ENCODE measurements around the gene CXCL3. TPM values are rescaled to one million over a fixed set of nuclear protein-coding genes. Genes with fewer than 3 reads are reported as not detected.

The CXCL3 gene
- total and polyA plus RNA-seq, 4 donors = 0.07 to 0.96 (median 0.63) TPM

DNA sequence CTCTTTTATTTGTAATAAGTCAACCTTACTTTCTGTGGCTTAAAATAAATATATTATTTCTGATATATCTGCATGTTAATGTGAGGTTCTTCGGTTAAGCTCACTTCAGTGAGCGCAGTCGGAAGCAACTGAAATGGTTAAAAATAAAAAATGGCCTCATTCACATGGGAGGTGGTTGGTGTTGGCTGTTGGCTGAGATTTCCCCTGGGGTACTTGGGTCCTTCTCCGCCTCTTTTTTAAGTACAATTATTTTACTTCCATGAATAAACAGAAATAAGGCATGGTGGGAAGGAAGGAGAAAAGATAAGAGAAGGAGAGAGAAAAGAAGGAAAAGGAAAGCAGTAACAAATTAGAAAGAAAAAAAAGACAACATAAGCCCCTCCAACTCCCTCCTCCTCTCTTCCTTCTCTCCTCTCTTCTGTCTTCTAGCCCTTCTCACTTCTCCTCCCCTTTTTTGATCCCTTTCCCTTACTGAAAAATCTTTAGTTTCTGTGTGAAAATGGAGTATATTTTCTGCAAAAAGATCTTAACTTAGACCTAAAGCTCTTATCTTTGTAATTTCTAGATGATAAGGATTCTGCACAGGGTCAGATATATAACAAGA lies 19.7 kb upstream of the CXCL3 start:
- WGBS = 97% methylated on average over 4 of the region's 4 CpGs
- no peak for DNase-seq (ENCODE audit: low spot score)
- H3K4me1 ChIP-seq (ENCODE audit: control insufficient read depth in 4 of 4, insufficient read depth in 4 of 4, low read length in 3 of 4) = peaks cover 0 to 1% (median 0%) of the 10 kb centered on the region in 4 donors
- TF ChIP-seq RXRA (IDR thresholded peaks at IDR 0.05) = no peak
- TF ChIP-seq, protein P1, sequence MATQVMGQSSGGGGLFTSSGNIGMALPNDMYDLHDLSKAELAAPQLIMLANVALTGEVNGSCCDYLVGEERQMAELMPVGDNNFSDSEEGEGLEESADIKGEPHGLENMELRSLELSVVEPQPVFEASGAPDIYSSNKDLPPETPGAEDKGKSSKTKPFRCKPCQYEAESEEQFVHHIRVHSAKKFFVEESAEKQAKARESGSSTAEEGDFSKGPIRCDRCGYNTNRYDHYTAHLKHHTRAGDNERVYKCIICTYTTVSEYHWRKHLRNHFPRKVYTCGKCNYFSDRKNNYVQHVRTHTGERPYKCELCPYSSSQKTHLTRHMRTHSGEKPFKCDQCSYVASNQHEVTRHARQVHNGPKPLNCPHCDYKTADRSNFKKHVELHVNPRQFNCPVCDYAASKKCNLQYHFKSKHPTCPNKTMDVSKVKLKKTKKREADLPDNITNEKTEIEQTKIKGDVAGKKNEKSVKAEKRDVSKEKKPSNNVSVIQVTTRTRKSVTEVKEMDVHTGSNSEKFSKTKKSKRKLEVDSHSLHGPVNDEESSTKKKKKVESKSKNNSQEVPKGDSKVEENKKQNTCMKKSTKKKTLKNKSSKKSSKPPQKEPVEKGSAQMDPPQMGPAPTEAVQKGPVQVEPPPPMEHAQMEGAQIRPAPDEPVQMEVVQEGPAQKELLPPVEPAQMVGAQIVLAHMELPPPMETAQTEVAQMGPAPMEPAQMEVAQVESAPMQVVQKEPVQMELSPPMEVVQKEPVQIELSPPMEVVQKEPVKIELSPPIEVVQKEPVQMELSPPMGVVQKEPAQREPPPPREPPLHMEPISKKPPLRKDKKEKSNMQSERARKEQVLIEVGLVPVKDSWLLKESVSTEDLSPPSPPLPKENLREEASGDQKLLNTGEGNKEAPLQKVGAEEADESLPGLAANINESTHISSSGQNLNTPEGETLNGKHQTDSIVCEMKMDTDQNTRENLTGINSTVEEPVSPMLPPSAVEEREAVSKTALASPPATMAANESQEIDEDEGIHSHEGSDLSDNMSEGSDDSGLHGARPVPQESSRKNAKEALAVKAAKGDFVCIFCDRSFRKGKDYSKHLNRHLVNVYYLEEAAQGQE (IDR thresholded peaks at IDR 0.05) = no peak
- H3K9me3 ChIP-seq (ENCODE audit: control insufficient read depth in 4 of 4, low read length in 3 of 4) = peaks cover 0 to 2% (median 0%) of the 10 kb centered on the region in 4 donors
- no peak overlapping the region for H3K27ac ChIP-seq (ENCODE audit: low read depth in 1 of 2, low read length in 2 of 2)
- no peak overlapping the region for H3K9ac ChIP-seq (ENCODE audit: low read depth in 1 of 2, low read length in 2 of 2)
- H3K4me3 ChIP-seq (ENCODE audit: low read depth in 1 of 3, low read length in 3 of 3) = no peak overlapping the region
- H3K36me3 ChIP-seq (ENCODE audit: control insufficient read depth in 4 of 4, insufficient read depth in 3 of 4, low read depth in 1 of 4, low read length in 3 of 4) = no peaks in the 10 kb centered on the region
- no peaks in the 10 kb centered on the region for H3K27me3 ChIP-seq (ENCODE audit: control insufficient read depth in 4 of 4, insufficient read depth in 4 of 4, low read length in 3 of 4)

DNA sequence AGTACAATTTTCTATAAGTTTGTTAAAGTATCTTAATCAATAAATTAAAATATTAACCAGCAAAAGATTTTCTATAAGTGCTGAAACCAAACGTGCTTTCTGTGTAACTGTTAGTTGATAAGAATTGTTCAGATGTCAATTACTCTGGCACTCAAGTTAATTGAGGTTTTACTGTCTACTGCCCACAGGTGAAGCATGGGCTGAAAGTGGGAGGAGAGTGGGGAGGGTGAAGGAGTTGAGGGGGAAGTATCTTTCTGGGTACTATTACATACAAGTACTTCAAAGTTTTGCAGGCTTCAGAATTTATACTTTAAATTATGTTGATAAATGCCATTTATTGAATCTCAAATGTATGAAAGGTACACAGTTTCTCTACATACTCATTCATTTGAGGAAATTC lies 19.1 kb upstream of the CXCL3 start:
- Histone ChIP-seq H3K27me3 (ENCODE audit: control insufficient read depth in 4 of 4, insufficient read depth in 4 of 4, low read length in 3 of 4) (no peaks in the 10 kb centered on the region), H3K9ac (ENCODE audit: low read depth in 1 of 2, low read length in 2 of 2) (no peak overlapping the region), H3K9me3 (ENCODE audit: control insufficient read depth in 4 of 4, low read length in 3 of 4) (peaks cover 0 to 2% (median 0%) of the 10 kb centered on the region in 4 donors), H3K27ac (ENCODE audit: low read depth in 1 of 2, low read length in 2 of 2) (no peak overlapping the region), H3K4me3 (ENCODE audit: low read depth in 1 of 3, low read length in 3 of 3) (no peak overlapping the region), H3K4me1 (ENCODE audit: control insufficient read depth in 4 of 4, insufficient read depth in 4 of 4, low read length in 3 of 4) (peaks cover 0 to 1% (median 0%) of the 10 kb centered on the region in 4 donors), H3K36me3 (ENCODE audit: control insufficient read depth in 4 of 4, insufficient read depth in 3 of 4, low read depth in 1 of 4, low read length in 3 of 4) (no peaks in the 10 kb centered on the region)
- TF ChIP-seq SP1 (IDR thresholded peaks at IDR 0.05) (no peak), GABPA (IDR thresholded peaks at IDR 0.05 in 1 of 2, conservative IDR thresholded peaks at IDR 0.05 in 1 of 2) (no peak), JUND (IDR thresholded peaks at IDR 0.05) (no peak)
- TF ChIP-seq, protein P2, sequence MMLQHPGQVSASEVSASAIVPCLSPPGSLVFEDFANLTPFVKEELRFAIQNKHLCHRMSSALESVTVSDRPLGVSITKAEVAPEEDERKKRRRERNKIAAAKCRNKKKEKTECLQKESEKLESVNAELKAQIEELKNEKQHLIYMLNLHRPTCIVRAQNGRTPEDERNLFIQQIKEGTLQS (IDR thresholded peaks at IDR 0.05) = no peak
- TF ChIP-seq, protein P3, sequence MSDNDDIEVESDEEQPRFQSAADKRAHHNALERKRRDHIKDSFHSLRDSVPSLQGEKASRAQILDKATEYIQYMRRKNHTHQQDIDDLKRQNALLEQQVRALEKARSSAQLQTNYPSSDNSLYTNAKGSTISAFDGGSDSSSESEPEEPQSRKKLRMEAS (IDR thresholded peaks at IDR 0.05) = no peak
- no peak for DNase-seq (ENCODE audit: low spot score)
- WGBS = 33% methylated on average over 1 of the region's 1 CpG

DNA sequence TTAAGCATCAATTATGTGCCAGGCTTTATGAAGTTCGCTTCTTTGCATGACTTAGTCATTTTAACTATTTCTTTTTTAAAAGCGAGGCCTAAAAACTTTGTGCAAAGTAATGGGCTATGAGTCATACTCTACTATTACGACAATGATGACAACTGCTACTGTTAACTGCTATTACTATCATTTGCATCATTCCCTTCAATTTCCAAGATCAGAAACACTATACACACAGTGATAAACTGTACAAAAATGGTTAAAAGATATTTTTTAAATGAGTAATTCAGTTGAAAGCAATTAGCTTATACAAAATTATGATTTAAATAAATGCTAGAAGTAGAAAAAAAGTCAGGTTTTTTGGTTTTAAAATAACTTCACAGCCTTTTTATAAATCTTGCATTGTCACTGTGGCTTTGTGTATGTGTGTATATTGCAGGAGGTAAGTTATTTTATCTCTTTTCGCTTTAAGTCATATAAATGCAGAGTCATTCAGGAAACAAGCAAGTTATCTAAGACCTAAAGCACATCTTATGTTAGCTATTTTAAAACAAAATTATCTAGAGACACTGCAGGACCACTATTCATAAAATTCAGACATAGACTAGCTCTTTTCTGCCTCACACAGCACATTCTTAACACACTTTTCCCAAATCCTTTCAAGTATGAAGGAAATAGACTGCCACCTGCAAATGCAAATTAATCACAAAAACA lies 18.5 kb upstream of the CXCL3 start:
- WGBS = 76% methylated on average over 4 of the region's 4 CpGs
- Histone ChIP-seq H3K9me3 (ENCODE audit: control insufficient read depth in 4 of 4, low read length in 3 of 4) (peaks cover 0 to 2% (median 0%) of the 10 kb centered on the region in 4 donors), H3K9ac (ENCODE audit: low read depth in 1 of 2, low read length in 2 of 2) (no peak overlapping the region), H3K27me3 (ENCODE audit: control insufficient read depth in 4 of 4, insufficient read depth in 4 of 4, low read length in 3 of 4) (no peaks in the 10 kb centered on the region), H3K4me3 (ENCODE audit: low read depth in 1 of 3, low read length in 3 of 3) (no peak overlapping the region), H3K36me3 (ENCODE audit: control insufficient read depth in 4 of 4, insufficient read depth in 3 of 4, low read depth in 1 of 4, low read length in 3 of 4) (no peaks in the 10 kb centered on the region), H3K4me1 (ENCODE audit: control insufficient read depth in 4 of 4, insufficient read depth in 4 of 4, low read length in 3 of 4) (peaks cover 0 to 1% (median 0%) of the 10 kb centered on the region in 4 donors), H3K27ac (ENCODE audit: low read depth in 1 of 2, low read length in 2 of 2) (no peak overlapping the region)
- DNase-seq (ENCODE audit: low spot score) = no peak
- TF ChIP-seq NR2F2 (IDR thresholded peaks at IDR 0.05) = no peak
- peak in 1 of 2 donors; percentile 12 for TF ChIP-seq JUND (IDR thresholded peaks at IDR 0.05)

Data from liver (tissue), 9 donors.